HG02759 (cell line): ENCODE data around the gene CXXC5.
"Not testable (repeated sequence)": the region's sequence is repeated elsewhere in the genome, so short reads cannot be mapped to it uniquely, and the experiment has no call there.

Source experiments
- ATAC-seq: cut with Tn5 transposase; IDR thresholded peaks from one replicate; pipeline ENCODE4 v1.9.1; 2021; ENCODE audit warnings: mild to moderate bottlenecking, moderate library complexity; ENCODE audit not compliant: unreplicated experiment

Gene CXXC5

GRCh38 chr5:139708877-139709581 lies 60.9 kb downstream of the CXXC5 start:
- ATAC-seq: no peak

GRCh38 chr5:139709582-139710318 lies 61.6 kb downstream of the CXXC5 start:
- ATAC-seq: no peak

DNA sequence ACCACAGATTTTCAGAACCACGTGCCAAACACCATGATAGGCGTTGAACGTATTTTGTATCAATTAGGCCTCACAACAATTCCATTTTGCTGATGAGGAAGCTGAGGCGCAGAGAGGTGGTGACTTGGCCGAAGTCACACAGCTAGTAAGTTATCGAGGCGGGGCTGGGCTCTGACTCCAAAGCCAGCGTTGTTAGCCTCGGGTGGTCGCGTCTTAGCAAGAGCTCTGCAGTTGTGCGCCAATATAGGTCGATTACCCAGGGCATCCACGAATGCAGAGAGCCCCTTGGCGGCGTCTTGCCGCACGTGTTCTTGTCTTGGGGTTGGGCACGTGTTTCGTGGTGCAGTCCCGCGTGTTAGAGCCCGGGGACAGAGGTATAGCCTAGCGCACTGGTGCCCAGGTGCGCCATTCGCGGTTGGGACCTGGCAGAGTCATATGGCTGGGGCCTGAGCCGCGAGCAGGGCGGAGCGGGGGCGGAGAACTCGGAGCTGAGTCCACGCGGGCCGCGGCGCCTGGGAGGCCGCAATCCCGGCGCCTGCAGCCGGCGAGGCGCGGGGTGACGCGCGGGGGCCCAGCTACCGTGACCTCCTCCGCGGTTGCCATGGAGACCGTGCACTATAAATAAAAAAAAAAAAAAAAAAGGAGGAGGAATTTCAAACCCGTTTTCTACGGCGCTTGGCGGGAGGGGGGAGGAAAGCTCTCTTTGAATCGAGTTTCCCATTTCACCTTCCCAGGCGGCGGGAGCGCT lies 62.3 kb downstream of the CXXC5 start:
- no peak for ATAC-seq

DNA sequence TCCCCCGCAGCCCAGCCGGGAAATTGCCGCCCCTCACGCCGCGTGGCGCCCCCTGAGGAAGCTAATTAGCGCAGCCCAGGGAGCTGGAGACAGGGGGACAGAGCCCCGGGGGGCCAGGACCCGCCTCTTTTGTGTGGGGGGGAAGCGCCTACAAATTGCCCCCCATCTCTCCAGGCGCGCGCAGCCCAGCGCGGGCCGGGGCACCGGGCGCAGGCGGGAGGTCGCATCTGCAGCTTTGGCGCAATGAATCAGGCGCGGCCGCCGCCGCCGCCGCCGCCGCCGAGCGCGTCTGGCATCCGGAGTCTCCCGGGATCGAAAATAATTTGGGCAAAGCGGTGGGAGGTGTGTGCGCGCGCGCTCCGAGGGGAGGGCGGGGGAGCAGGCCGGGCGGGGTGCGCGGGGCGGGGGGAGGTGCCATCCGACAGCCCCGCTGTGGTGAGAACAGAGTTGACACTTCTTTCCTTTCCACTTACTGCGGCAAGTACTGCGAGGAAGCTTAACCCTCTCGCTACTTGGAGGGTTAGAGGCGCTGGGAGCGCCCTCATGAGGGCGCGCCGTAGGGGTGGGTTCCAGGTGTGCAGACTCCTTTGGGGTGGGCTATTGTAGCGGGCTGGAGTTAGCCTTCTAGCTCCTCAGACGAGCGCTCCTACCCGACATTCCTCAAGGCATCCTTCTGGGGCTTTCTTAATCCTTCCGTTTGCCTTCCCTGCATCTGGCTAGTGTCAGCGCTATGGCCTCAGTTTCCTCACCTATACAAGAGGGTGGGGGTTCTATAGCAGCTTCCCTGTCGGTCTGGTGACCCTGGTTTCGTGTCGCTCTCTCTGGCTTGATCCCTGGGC lies 63.1 kb downstream of the CXXC5 start:
- peak; percentile 35 for ATAC-seq

GRCh38 chr5:139711906-139712224 lies 63.7 kb downstream of the CXXC5 start:
- no peak for ATAC-seq

DNA sequence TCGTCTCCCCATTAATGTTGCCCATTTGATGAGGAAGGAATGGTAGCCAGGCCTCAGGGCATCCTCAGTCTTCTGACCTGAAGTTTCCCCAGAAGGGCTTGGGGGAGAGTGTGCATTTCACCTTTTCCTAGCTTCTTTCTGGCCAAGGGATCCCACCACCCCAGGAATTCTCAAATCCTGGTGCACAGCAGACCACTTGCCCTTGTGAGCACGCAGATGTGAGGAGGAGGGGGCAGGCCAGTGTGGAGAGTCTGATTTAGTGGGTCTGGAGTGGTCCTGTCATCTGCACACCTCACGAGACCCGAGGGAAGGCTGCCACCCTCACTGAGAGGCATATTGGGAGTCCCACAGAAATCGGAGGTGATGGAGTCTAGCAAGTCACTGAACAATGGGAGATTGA lies 64.3 kb downstream of the CXXC5 start:
- no peak for ATAC-seq

- ATAC-seq: not testable (repeated sequence)
Measured at GRCh38 chr5:139713898-139714297, 65.7 kb downstream of the CXXC5 start.

GRCh38 chr5:139717221-139717620 lies 69.1 kb downstream of the CXXC5 start:
- no peak for ATAC-seq

- ATAC-seq: not testable (repeated sequence)
Measured at GRCh38 chr5:139718403-139718802, 70.3 kb downstream of the CXXC5 start.

GRCh38 chr5:139719970-139720369 lies 71.8 kb downstream of the CXXC5 start:
- ATAC-seq: not testable (repeated sequence)

GRCh38 chr5:139723986-139724587 lies 75.9 kb downstream of the CXXC5 start:
- no peak for ATAC-seq

DNA sequence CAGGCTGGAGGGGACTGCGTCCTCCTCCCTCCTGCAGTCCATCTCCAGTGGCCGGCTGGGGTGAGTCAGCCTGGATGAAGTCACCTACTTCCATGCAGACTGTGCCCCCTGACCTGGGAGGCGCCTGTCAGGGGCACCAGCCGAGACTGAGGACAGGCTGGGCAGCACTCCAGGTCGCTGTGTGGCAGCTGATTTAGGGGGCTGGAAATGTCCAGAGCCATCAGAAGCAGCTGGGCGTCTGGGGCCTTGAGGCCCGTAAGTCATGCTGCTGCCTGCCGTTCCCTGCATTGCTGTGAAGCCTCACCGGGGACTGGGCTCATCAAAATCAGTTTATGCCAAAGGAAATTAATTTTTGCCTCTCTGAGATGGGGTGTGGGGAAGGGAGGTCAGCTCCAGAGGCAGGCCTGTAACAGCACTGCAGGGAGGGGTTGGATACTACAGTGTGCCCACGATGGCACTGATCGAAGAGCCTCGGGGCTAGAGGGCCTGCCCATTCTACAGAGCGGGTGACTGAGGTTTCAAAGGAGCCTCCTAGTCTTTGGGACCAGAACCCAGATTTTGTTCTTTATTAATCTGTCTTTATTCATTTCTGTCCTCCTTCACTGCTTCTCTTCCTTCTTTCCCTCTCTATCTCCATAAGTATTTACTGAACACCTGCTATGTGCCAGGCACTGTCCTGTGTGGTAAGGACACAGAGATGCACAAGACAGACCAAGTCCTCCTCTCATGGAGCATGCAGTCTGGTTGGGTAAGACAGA lies 77.1 kb downstream of the CXXC5 start:
- no peak for ATAC-seq

- ATAC-seq: no peak
Measured at GRCh38 chr5:139726248-139726647, 78.1 kb downstream of the CXXC5 start.

GRCh38 chr5:139727615-139728014 lies 79.5 kb downstream of the CXXC5 start:
- ATAC-seq: peak; percentile 72

DNA sequence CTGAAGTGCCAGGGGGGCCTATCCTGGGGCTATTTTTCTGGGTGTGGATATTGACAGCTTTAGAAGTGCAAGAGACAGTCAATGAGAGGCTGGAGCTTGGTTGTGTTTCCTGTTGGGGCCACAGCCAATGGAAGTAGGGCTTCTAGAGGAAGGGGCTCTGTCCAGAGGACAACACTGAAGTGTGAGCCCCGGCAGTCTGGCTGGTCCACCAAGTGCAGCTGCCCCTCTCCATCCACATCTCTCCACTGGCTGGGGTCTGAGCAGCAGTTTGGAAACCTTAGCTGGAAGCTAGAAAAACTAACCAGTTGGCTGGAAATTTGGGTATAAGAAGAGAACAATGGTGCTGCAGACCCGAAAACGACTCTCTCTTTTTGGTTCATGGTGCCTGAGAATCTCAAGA lies 83.1 kb downstream of the CXXC5 start:
- no peak for ATAC-seq

- no peak for ATAC-seq
Measured at GRCh38 chr5:139732019-139732418, 83.9 kb downstream of the CXXC5 start.

DNA sequence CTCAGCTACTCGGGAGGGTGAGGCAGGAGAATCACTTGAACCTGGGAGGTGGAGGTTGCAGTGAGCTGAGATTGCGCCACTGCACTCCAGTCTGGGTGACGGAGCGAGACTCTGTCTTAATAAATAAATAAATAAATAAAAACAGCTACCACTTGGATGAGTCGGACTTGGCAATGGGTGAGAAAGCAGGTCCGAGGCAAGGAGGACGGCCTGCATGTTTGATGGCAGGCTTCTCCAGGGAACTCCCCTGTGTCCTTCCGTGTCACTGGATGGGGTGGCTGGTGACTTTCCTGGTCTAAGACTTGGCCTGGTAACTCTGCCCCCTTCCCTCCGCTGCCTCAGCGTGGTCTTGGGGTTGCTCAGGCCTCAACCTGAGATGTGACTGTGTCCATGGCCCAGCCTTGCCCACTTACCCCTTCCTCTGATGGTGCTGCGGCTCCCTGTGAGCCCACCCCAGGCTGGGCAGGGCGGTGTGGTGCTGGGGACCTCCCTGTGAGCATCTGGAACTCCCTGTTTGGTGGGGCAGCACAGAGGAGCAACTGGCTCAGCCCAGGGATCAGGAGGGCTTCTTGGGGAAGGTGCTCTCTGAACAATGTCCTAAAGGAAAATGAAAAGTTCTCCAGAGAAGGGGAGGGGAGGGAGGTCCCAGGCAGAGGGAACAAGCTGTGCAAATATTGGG lies 85.0 kb downstream of the CXXC5 start:
- ATAC-seq: no peak
